Progenitor cell of endocrine pancreas (in vitro differentiated cells): ENCODE measurements around the gene UPF3A. TPM values are rescaled to one million over a fixed set of nuclear protein-coding genes. Genes with fewer than 3 reads are reported as not detected.

Experiments used
- DNase-seq: peaks from one replicate; pipeline ENCODE4 v3.0.0; 2021; ENCODE audit warnings: low spot score; ENCODE audit not compliant: unreplicated experiment
- H3K27ac Mint-ChIP-seq: 2 replicates; pipeline ENCODE4 v1.8.0; 2021; ENCODE audit warnings: mild to moderate bottlenecking, moderate library complexity, mixed read lengths
- H3K27me3 Mint-ChIP-seq: 2 replicates; pipeline ENCODE4 v1.8.0; 2021; ENCODE audit warnings: mixed read lengths
- H3K36me3 Mint-ChIP-seq: 2 replicates; pipeline ENCODE4 v1.8.0; 2022; ENCODE audit warnings: mixed read lengths; ENCODE audit not compliant: insufficient read depth
- H3K4me1 Mint-ChIP-seq: 2 replicates; pipeline ENCODE4 v1.8.0; 2021; ENCODE audit warnings: low read depth, mixed read lengths
- H3K4me3 Mint-ChIP-seq: 2 replicates; pipeline ENCODE4 v1.8.0; 2021; ENCODE audit warnings: low read depth, mild to moderate bottlenecking, moderate library complexity, mixed read lengths
- H3K9me3 Mint-ChIP-seq: 2 replicates; pipeline ENCODE4 v1.8.0; 2021; ENCODE audit warnings: low read depth, mixed read lengths
- total RNA-seq: library from RNA; stranded (reverse); gene quantifications from 2 replicates; pipeline ENCODE4 v1.2.1, GENCODE V29; 2021
- TF ChIP-seq, protein P1 (sequence below): fragments of 200-600 bp; sonication (generic); IDR thresholded peaks from one replicate; pipeline ENCODE4 v1.5.0; 2021; ENCODE audit warnings: antibody characterized with exemption, mild to moderate bottlenecking; ENCODE audit not compliant: unreplicated experiment

The UPF3A gene
- total RNA-seq, 1 donor from 2014 or later = 149 TPM

DNA sequence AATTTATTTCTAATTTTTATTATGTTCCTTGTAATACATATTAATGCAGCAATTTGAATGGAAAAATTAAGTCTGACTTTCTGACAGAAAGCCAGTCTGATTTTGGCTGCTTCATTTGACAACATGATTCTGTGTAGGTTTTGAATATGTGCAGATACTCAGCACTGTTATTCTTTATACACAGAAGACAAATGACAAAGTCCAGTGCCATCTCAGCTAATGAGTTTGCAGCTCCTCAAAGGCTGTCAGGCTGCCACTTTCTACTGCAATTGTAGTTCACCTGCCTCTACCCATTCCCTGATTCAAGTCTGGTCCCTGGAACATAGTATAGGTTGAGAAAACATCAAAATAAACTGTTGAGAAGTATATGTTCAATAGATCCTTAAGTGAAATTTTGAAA, 30.0 kb downstream of the UPF3A start:
- Mint-ChIP-seq H3K9me3 (no peaks in the 10 kb centered on the region), H3K36me3 (peaks cover 6% of the 10 kb centered on the region), H3K4me3 (no peak overlapping the region), H3K27me3 (no peaks in the 10 kb centered on the region), H3K4me1 (peaks cover 9% of the 10 kb centered on the region), H3K27ac (no peak overlapping the region)
- no peak for DNase-seq
- TF ChIP-seq, protein P1, sequence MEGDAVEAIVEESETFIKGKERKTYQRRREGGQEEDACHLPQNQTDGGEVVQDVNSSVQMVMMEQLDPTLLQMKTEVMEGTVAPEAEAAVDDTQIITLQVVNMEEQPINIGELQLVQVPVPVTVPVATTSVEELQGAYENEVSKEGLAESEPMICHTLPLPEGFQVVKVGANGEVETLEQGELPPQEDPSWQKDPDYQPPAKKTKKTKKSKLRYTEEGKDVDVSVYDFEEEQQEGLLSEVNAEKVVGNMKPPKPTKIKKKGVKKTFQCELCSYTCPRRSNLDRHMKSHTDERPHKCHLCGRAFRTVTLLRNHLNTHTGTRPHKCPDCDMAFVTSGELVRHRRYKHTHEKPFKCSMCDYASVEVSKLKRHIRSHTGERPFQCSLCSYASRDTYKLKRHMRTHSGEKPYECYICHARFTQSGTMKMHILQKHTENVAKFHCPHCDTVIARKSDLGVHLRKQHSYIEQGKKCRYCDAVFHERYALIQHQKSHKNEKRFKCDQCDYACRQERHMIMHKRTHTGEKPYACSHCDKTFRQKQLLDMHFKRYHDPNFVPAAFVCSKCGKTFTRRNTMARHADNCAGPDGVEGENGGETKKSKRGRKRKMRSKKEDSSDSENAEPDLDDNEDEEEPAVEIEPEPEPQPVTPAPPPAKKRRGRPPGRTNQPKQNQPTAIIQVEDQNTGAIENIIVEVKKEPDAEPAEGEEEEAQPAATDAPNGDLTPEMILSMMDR = no peak

DNA sequence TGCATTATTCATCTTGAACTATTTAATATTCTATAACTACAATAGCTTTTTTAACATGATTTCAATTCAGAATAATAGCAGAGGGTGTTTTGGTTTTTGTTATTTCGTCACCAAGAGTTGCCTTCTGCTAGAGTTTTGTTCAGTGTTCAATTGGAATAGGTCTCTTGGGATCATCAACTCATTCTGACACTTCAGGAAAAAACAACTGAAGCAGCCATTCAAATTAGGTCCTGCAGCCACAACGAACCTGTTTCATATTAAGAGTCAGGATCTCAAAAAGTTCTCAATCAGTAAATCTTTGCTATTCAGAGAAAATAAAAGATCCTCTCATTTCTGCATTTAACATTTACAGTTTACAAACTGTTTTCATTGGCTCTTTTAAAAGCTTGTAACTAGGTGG, 30.5 kb downstream of the UPF3A start:
- Mint-ChIP-seq H3K4me3 (no peak overlapping the region), H3K27ac (no peak overlapping the region), H3K9me3 (no peaks in the 10 kb centered on the region), H3K4me1 (peaks cover 12% of the 10 kb centered on the region), H3K27me3 (no peaks in the 10 kb centered on the region), H3K36me3 (peaks cover 7% of the 10 kb centered on the region)
- TF ChIP-seq, protein P1 = no peak
- DNase-seq = no peak

DNA sequence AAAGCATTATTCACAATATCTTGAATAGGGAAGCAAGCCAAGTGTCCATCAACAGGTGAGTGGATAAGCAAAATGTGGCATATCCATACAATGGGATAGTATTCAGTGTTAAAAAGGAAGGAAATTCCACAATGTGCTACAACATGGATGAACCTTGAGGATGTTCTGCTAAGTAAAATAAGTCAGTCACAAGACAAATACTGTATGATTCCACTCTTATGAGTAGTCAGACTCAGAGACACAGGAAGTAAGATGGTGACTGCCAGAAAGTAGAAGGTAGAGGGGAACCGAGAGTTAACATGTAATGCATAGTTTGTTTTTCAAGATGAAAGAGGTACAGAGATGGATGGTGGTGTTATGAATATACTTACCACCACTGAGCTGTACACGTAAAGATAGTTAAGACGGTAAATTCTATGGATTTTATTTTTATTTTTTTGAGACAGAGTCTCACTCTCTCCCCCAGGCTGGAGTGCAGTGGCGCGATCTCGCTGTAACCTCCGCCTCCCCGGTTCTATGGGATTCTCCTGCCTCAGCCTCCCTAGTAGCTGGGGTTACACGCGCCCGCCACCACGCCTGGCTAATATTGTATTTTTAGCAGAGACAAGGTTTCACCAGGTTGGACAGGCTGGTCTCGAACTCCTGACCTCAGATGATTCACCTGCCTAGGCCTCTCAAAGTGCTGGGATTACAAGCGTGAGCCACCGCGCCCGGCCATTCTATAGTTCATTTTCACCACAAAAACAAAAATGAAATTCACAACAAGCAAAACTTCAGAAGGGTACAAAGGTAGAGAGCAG, 31.9 kb downstream of the UPF3A start:
- Mint-ChIP-seq H3K4me1 (peaks cover 15% of the 10 kb centered on the region), H3K4me3 (peak overlapping the region; percentile 80), H3K27ac (peak overlapping the region; percentile 96), H3K27me3 (no peaks in the 10 kb centered on the region), H3K9me3 (no peaks in the 10 kb centered on the region), H3K36me3 (peaks cover 4% of the 10 kb centered on the region)
- no peak for DNase-seq
- TF ChIP-seq, protein P1 = no peak

DNA sequence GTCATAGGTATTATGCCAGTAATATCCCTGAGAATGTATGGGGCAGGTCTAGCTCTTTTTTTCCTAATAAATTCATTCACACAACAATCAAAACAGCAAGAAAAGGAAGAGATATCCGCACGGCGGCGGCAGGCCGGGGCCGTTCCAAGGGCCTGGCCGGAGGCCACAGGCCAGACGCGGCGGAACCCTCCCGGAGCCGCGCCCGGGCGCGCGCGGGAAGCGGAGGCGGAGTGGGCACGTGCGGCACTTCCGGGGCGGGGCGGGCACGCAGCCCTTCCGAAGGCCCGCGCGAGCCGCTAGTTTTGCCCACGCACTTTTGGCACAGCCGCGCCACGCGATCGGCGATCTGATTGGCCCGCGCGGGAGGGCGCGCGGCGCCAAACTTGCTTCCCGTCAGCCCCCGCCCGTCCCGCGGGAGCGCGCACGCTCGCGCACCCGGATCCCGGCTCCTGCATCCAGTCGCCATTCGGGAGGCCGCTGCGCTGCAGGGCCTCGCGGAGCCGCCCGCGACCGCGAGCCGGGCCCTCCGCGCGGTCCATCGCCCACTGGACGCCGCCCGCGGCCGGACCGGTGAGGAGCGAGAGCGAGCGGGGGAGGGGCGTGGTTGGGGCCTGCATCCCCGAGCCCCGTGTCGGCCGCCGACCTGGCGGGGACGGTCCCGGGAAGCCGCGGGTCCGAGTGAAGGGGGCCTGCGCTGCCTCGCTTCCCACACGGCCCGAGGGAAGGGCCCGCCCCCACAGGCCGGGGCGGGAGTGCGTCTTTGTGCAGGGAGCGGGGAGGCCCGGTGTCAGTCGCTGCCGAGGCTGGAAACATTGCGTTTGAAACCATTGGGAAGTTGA, 32.9 kb downstream of the UPF3A start, which contains the start of gene CHAMP1:
CHAMP1 (plus strand) TSS at position 430 of the 839 bp plus-strand sequence. CDS start 9,340 bp downstream, outside the sequence.
- Mint-ChIP-seq H3K9me3 (no peaks in the 10 kb centered on the region), H3K36me3 (peaks cover 4% of the 10 kb centered on the region), H3K4me1 (peaks cover 19% of the 10 kb centered on the region), H3K27ac (peak within 1 kb of the TSS; percentile 96), H3K4me3 (peak within 1 kb of the TSS; percentile 85), H3K27me3 (no peaks in the 10 kb centered on the region)
- TF ChIP-seq, protein P1 = no peak
- DNase-seq = peak; percentile 92

DNA sequence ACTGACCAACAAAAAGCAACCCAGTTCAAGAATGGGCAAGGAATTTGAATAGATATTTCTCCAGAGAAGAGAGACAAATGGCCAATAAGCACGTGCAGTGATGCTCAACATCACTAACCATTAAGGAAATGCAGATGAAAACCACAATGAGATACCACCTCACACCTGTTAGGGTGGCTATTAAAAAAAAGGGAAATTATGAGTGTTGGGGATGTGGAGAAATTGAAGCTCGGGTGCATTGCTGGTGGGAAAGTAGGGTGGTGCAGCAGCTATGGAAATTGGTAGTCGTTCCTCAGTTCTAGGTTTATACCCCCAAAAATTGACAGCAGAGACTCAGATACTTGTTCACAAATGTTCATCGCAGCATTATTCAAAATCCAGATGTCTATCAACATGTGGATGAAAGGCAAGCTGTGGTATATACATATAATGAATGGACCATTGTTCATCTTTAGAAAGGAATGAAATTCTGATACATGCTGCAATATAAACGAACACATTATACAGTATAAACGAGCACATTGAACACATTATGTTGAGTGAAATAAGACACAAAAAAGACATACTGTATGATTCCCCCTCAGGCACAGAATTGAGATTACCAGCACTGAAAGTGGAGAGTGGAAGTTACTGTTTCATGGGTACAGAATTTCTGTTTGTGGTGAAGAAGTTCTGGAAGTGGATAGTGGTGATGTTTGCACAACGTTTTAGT, 33.8 kb downstream of the UPF3A start:
- DNase-seq = no peak
- H3K27ac Mint-ChIP-seq = peak overlapping the region; percentile 95
- peak overlapping the region; percentile 85 for H3K4me3 Mint-ChIP-seq
- peaks cover 24% of the 10 kb centered on the region for H3K4me1 Mint-ChIP-seq
- H3K36me3 Mint-ChIP-seq = peaks cover 9% of the 10 kb centered on the region
- no peaks in the 10 kb centered on the region for H3K27me3 Mint-ChIP-seq
- TF ChIP-seq, protein P1 = no peak
- H3K9me3 Mint-ChIP-seq = no peaks in the 10 kb centered on the region
